Endodermal cell (in vitro differentiated cells): ENCODE data around the gene INTS11. TPM values are rescaled to one million over a fixed set of nuclear protein-coding genes. Genes with fewer than 3 reads are reported as not detected.

Experiments
- DNase-seq: peaks from one replicate; pipeline ENCODE4 v3.0.0-alpha.2; 2017
- H3K27ac ChIP-seq: 2 replicates; pipeline ENCODE4 v1.5.1; 2013; ENCODE audit warnings: mild to moderate bottlenecking, low read depth, low read length, moderate library complexity
- H3K27me3 ChIP-seq: 2 replicates; pipeline ENCODE4 v1.6.1; 2013; ENCODE audit warnings: mild to moderate bottlenecking, low read length, moderate library complexity; ENCODE audit not compliant: insufficient read depth, control insufficient read depth, poor library complexity, severe bottlenecking
- H3K36me3 ChIP-seq: 2 replicates; pipeline ENCODE4 v1.7.0; 2013; ENCODE audit warnings: mild to moderate bottlenecking, low read length, moderate library complexity; ENCODE audit not compliant: control insufficient read depth, insufficient read depth
- H3K4me1 ChIP-seq: one replicate; pipeline ENCODE4 v1.7.0; 2013; ENCODE audit warnings: low read length; ENCODE audit not compliant: control insufficient read depth, insufficient read depth
- H3K4me3 ChIP-seq: 2 replicates; pipeline ENCODE4 v1.5.1; 2013; ENCODE audit warnings: mild to moderate bottlenecking, low read length, moderate library complexity
- H3K9ac ChIP-seq: 2 replicates; pipeline ENCODE4 v1.6.1; 2013; ENCODE audit warnings: mild to moderate bottlenecking, low read length, moderate library complexity; ENCODE audit not compliant: poor library complexity, severe bottlenecking; ENCODE audit errors: extremely low read depth
- H3K9me3 ChIP-seq: 2 replicates; pipeline ENCODE4 v1.6.1; 2013; ENCODE audit warnings: mild to moderate bottlenecking, low read length, moderate library complexity; ENCODE audit not compliant: control insufficient read depth
- H3K27ac Mint-ChIP-seq: 2 replicates; pipeline ENCODE4 v1.8.0; 2020; ENCODE audit warnings: mixed read lengths
- H3K27me3 Mint-ChIP-seq: 2 replicates; pipeline ENCODE4 v1.8.0; 2021; ENCODE audit warnings: mild to moderate bottlenecking, mixed read lengths; ENCODE audit not compliant: insufficient read depth
- H3K36me3 Mint-ChIP-seq: 2 replicates; pipeline ENCODE4 v1.8.0; 2020; ENCODE audit warnings: low read depth, mixed read lengths
- H3K4me1 Mint-ChIP-seq: 2 replicates; pipeline ENCODE4 v1.8.0; 2020; ENCODE audit warnings: mixed read lengths
- H3K4me3 Mint-ChIP-seq: 2 replicates; pipeline ENCODE4 v1.8.0; 2020; ENCODE audit warnings: mild to moderate bottlenecking, moderate library complexity, mixed read lengths
- H3K9me3 Mint-ChIP-seq: 2 replicates; pipeline ENCODE4 v1.8.0; 2020; ENCODE audit warnings: mild to moderate bottlenecking, mixed read lengths
- CTCF ChIP-seq: fragments of 200-600 bp; sonication (generic); conservative IDR thresholded peaks from 2 replicates; pipeline ENCODE4 v1.5.0; 2021; ENCODE audit warnings: antibody characterized with exemption, mild to moderate bottlenecking
- WGBS, 2 experiments: methylation state at CpG; one replicate each; pipeline versions ENCODE4 v1.1.5 to v1.1.7; 2013; ENCODE audit warnings: missing lambda C conversion rate in 2 of 2, mixed read lengths in 1 of 2; ENCODE audit not compliant: insufficient coverage in 1 of 2, insufficient read length in 1 of 2; 5-methylcytosine and 5-hydroxymethylcytosine counted together
- total RNA-seq, 2 donors: library from RNA; stranded (reverse); fragmentation: NEBNext Ultra II Directional in 1 of 2; extraction: Animal tissue kit (Norgen Biotek cat#: 25700) in 1 of 2; gene quantifications; 2 replicates in 1 of 2; 3 replicates in 1 of 2; pipeline ENCODE4 v1.2.1, GENCODE V29; 2021

The INTS11 gene
- total RNA-seq, 2 donors from 2014 or later, result 146 to 153 TPM

DNA sequence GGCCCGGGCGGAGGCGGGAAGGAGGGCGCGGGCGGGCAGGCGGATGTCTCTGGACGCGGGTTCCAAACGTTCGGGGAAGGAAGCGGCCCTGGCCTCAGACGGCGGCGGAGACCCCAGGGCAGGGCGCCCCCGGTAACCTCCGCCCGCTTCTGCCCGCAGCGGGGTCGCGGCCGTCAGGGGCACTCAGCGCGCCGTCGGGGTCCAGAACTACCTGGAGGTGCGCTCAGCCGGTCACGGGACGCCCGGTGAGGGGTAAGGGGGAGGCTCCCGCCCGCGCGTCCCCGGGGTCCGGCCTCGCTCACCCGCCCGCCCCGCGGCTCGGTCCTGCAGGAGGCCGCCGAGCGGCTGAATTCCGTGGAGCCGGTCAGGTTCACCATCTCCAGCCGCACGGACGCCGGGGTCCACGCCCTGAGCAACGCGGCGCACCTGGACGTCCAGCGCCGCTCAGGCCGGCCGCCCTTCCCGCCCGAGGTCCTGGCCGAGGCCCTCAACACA is 15.7 kb downstream of the INTS11 start:
- DNase-seq, result peak; percentile 68
- peaks cover 22% of the 10 kb centered on the region for H3K36me3 ChIP-seq
- H3K9ac ChIP-seq, result peak overlapping the region; percentile 64
- no peaks in the 10 kb centered on the region for H3K27me3 Mint-ChIP-seq
- 0% methylated on average over 29 to 66 of the region's 66 CpGs for WGBS, 2 experiments
- no peak for TF ChIP-seq CTCF
- no peak overlapping the region for H3K27ac Mint-ChIP-seq
- no peaks in the 10 kb centered on the region for H3K9me3 Mint-ChIP-seq
- H3K36me3 Mint-ChIP-seq, result peaks cover 8% of the 10 kb centered on the region
- peaks cover 20% of the 10 kb centered on the region for H3K4me1 ChIP-seq
- no peaks in the 10 kb centered on the region for H3K9me3 ChIP-seq
- H3K4me1 Mint-ChIP-seq, result peaks cover 15% of the 10 kb centered on the region
- H3K4me3 ChIP-seq, result peak overlapping the region; percentile 79
- no peaks in the 10 kb centered on the region for H3K27me3 ChIP-seq
- H3K4me3 Mint-ChIP-seq, result peak overlapping the region; percentile 67
- H3K27ac ChIP-seq, result no peak overlapping the region

DNA sequence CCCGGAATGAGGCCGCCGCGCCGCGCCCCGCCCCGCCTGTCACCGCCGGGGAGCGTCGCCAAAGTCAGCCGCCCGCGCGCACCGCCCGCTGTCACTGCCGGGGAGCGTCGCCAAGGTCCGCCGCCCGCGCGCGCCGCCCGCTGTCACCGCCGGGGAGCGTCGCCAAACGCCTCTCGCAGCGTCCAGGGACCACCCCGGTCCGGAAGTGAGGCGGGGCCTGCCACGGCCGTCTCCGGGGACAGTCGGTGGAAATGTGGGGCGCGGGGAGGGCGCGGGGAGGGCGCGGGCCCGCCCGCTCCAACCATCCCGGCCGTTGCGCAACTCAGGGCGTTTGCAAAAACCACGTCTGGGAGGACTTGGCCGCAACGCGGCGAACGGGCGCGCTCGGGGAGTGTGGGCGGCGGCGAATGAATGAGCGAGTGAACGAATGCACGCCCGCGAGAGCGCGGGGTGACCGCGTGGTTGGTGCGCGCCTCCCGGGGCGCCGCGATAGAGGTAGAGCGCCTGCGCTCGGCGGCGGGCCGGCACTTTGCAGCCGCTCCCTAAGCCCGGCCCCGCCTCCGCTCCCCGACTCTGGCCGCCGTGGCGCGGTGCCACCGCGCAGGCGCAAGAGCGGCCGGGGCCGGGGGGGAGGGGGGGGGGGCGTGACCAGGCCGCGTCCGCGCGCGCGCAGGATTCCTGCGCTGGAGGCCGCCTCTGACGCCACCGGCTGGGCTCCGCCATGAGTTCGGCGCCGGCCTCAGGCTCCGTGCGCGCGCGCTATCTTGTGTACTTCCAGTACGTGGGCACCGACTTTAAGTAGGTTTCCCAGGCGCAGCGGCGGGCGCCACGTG is 16.3 kb downstream of the INTS11 start, which contains the start of the genes ACAP3 and PUSL1:
TSS of gene ACAP3 (minus strand) at position 8 of the 833 bp plus-strand sequence. CDS start 115 bp downstream, outside the sequence.
TSS of gene PUSL1 (plus strand) at position 675 of the 833 bp plus-strand sequence. CDS start at position 722, 47 bp downstream.
- Mint-ChIP-seq H3K4me3 (peak within 1 kb of the TSS; percentile 67), H3K36me3 (peaks cover 2% of the 10 kb centered on the region), H3K4me1 (peaks cover 15% of the 10 kb centered on the region), H3K27me3 (no peaks in the 10 kb centered on the region), H3K27ac (peak within 1 kb of the TSS; percentile 39), H3K9me3 (no peaks in the 10 kb centered on the region)
- peak; percentile 92 for DNase-seq
- no peaks in the 10 kb centered on the region for H3K9me3 ChIP-seq
- peaks cover 15% of the 10 kb centered on the region for H3K36me3 ChIP-seq
- WGBS, 2 experiments, result 0% methylated on average over 55 to 130 of the region's 131 CpGs
- H3K4me3 ChIP-seq, result peak within 1 kb of the TSS; percentile 81
- H3K27me3 ChIP-seq, result no peaks in the 10 kb centered on the region
- H3K9ac ChIP-seq, result peak within 1 kb of the TSS; percentile 64
- TF ChIP-seq CTCF, result no peak
- peak within 1 kb of the TSS; percentile 90 for H3K27ac ChIP-seq
- H3K4me1 ChIP-seq, result peaks cover 20% of the 10 kb centered on the region

- WGBS, 2 experiments, result 0 to 2% methylated on average over 28 to 83 of the region's 83 CpGs
- TF ChIP-seq CTCF, result no peak
- Histone ChIP-seq H3K4me1 (peaks cover 20% of the 10 kb centered on the region), H3K27me3 (no peaks in the 10 kb centered on the region), H3K27ac (peak overlapping the region; percentile 21), H3K4me3 (peak overlapping the region; percentile 79), H3K9me3 (no peaks in the 10 kb centered on the region), H3K9ac (peak overlapping the region; percentile 32), H3K36me3 (peaks cover 13% of the 10 kb centered on the region)
- no peaks in the 10 kb centered on the region for H3K27me3 Mint-ChIP-seq
- DNase-seq, result no peak
- peak overlapping the region; percentile 21 for H3K27ac Mint-ChIP-seq
- H3K9me3 Mint-ChIP-seq, result no peaks in the 10 kb centered on the region
- peaks cover 15% of the 10 kb centered on the region for H3K4me1 Mint-ChIP-seq
- H3K36me3 Mint-ChIP-seq, result no peaks in the 10 kb centered on the region
- peak overlapping the region; percentile 67 for H3K4me3 Mint-ChIP-seq
Measured at GRCh38 chr1:1307261-1307922, 17.1 kb downstream of the INTS11 start.
